Measurements from ENCODE around the gene SYCP2L.

GRCh38 chr6:10862361-10862760 lies 24.5 kb upstream of the SYCP2L start:
- TF ChIP-seq POLR2AphosphoS5 (IDR thresholded peaks at IDR 0.05; ENCODE audit: low read depth, low read length) (no peak), MAX (IDR thresholded peaks at IDR 0.05) (no peak), RAD21 (IDR thresholded peaks at IDR 0.05; ENCODE audit: low read depth) (no peak), CTCF (IDR thresholded peaks at IDR 0.05 in 2 of 3, conservative IDR thresholded peaks at IDR 0.05 in 1 of 3; ENCODE audit: borderline replicate concordance in 1 of 3, insufficient read depth in 1 of 3, low read depth in 2 of 3, low read length in 2 of 3) (no peak), EZH2 (IDR thresholded peaks at IDR 0.05) (no peak), POLR2A (IDR thresholded peaks at IDR 0.05; ENCODE audit: borderline replicate concordance, extremely low read depth, insufficient read depth, insufficient read length) (no peak), FOSL1 (IDR thresholded peaks at IDR 0.05; ENCODE audit: low read depth) (no peak), REST (IDR thresholded peaks at IDR 0.05; ENCODE audit: low read depth) (no peak), SP1 (IDR thresholded peaks at IDR 0.05; ENCODE audit: low read depth) (no peak), CEBPB (IDR thresholded peaks at IDR 0.05; ENCODE audit: low read depth) (no peak), SRF (IDR thresholded peaks at IDR 0.05; ENCODE audit: low read depth) (no peak), ATF3 (IDR thresholded peaks at IDR 0.05) (no peak), SIN3A (IDR thresholded peaks at IDR 0.05; ENCODE audit: low read depth) (no peak), ZNF274 (IDR thresholded peaks at IDR 0.05; ENCODE audit: low read depth, low read length) (no peak)
